GM10266 (cell line): ENCODE data around the gene EEPD1.

Experiments used
- DNase-seq: peaks from one replicate; pipeline ENCODE4 v3.0.0; 2012; ENCODE audit errors: extremely low spot score
- CTCF ChIP-seq: IDR thresholded peaks from 2 replicates; pipeline ENCODE4 v1.5.1; 2012; ENCODE audit warnings: mild to moderate bottlenecking, low read depth; ENCODE audit not compliant: control insufficient read depth, insufficient read depth; ENCODE audit errors: missing control alignments

Gene EEPD1

GRCh38 chr7:36311539-36311938, 158.5 kb downstream of the EEPD1 start:
- no peak for DNase-seq
- TF ChIP-seq CTCF: no peak

GRCh38 chr7:36312064-36312914, 159.2 kb downstream of the EEPD1 start:
- DNase-seq: peak; percentile 23

DNA sequence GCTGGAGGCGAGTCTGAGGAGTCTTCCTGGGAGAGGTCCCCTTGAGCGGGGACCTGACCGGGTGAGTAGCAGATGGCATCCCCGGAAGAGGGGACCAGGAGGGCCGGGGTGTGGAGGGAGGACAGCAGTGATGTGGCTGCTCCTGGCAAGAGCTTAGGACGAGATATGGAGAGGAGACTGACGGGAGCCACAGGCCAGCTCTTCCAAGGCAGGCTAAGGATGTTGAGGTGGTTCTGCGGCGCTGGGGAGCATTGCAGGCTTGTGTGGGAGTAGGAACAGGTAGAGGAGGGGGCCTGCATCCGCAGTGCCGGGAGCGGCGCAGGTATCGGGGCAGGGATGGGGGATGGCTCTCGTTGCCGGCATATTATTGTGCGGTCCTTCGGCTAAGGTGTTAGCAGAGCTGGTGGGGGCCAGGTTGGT, 159.9 kb downstream of the EEPD1 start:
- TF ChIP-seq CTCF: no peak
- no peak for DNase-seq

More at GRCh38 chr7:36312064-36312914, 159.2 kb downstream of the EEPD1 start:
- peak; percentile 14 for TF ChIP-seq CTCF

DNA sequence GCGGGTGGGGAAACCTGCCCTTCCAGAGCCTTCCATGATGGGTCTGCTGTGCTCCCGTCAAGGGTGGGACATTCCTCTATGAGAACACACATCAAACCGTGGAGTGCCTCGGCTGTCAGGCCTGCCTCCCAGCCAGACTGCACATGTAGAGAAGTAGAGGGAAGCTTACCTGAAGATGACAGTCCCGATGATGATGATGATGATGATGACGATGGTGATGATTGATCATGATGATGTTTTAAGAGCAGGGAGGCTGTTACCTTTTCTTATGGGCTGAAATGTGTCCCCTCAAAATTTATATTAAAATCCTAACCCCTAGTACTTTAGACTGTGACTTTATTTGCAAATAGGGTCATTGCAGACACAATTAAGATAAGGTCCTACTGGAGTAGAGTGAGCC, 160.6 kb downstream of the EEPD1 start:
- TF ChIP-seq CTCF: no peak
- DNase-seq: no peak

DNA sequence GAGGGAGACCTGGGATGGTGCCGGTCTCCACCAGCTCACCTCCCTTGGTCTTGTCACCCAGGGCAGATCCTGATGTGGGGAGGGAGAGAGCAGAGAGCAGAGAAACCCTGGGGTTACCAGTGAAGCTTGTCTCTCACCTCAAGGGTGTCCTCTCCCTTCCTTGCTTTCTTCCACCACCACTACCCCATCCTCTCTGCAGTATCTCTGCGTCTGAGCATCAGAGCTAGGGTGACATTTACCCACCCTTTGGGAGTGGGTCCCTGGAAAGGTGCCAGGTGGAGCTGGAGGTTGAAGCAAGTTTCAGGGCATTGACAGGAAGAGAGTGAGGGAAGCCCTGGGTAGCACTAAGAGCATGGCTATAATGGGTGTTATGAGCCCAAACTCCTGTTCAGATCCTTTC, 161.4 kb downstream of the EEPD1 start:
- TF ChIP-seq CTCF: no peak
- no peak for DNase-seq

- no peak for DNase-seq
- no peak for TF ChIP-seq CTCF
These were observed 162.4 kb downstream of the EEPD1 start for GRCh38 chr7:36315309-36315944.

DNA sequence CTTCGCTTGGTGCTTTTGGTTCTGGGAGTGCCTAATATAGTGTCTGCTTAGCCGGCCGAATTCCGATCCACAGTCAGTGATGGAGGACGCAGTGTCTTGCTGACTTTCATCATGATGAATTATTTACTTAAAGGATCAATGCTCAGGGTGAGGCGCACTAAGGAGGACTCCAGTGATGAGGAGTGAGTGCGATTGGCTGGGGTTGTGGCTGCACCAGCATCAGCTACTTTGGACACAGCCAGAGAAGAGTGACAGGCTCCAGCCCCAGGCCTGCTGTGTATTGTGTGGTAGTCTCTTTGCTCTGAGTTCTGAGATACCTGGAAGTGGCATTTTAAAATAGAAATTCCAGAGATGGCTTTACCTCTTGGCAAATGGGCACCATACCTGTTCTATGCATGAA, 163.3 kb downstream of the EEPD1 start:
- no peak for TF ChIP-seq CTCF
- no peak for DNase-seq
